GM23338 (cell line): Measurements from ENCODE around the gene POLA1. TPM values are rescaled to one million over a fixed set of nuclear protein-coding genes. Genes with fewer than 3 reads are reported as not detected.
A peak's percentile ranks its signal among the peaks of the same experiment; 100 is the strongest.

ENCODE experiments used
- ATAC-seq: fragments of 200-7000 bp; cut with Tn5 transposase; 3 replicates; pipeline ENCODE4 v1.9.1; 2020
- DNase-seq: peaks from one replicate; pipeline ENCODE4 v3.0.0-alpha.2; 2015; ENCODE audit warnings: low spot score
- H2AFZ ChIP-seq: fragments of 200-600 bp; sonication (generic); 2 replicates; pipeline ENCODE4 v1.8.0; 2016; ENCODE audit warnings: antibody characterized with exemption, mild to moderate bottlenecking, moderate library complexity
- H3F3A ChIP-seq: fragments of 200-600 bp; sonication (generic); replicated peaks from 2 replicates; pipeline ENCODE4 v1.8.0; 2017; ENCODE audit warnings: antibody characterized with exemption, mixed run types, low read depth
- H3K27ac ChIP-seq: fragments of 200-600 bp; sonication (generic); 2 replicates; pipeline ENCODE4 v1.6.1; 2016; ENCODE audit warnings: low read depth
- H3K27me3 ChIP-seq: fragments of 200-600 bp; sonication (generic); 2 replicates; pipeline ENCODE4 v1.8.0; 2016; ENCODE audit warnings: mild to moderate bottlenecking, mixed run types, moderate library complexity; ENCODE audit not compliant: insufficient read depth
- H3K36me3 ChIP-seq: fragments of 200-600 bp; sonication (generic); 2 replicates; pipeline ENCODE4 v1.8.0; 2016; ENCODE audit warnings: mild to moderate bottlenecking; ENCODE audit not compliant: insufficient read depth
- H3K4me1 ChIP-seq: fragments of 200-600 bp; sonication (generic); 2 replicates; pipeline ENCODE4 v1.8.0; 2016; ENCODE audit warnings: mild to moderate bottlenecking, moderate library complexity; ENCODE audit not compliant: insufficient read depth
- H3K4me2 ChIP-seq: fragments of 200-600 bp; sonication (generic); 2 replicates; pipeline ENCODE4 v1.7.1; 2017; ENCODE audit warnings: mixed run types
- H3K4me3 ChIP-seq: fragments of 200-600 bp; sonication (generic); 2 replicates; pipeline ENCODE4 v1.6.1; 2016; ENCODE audit warnings: mixed run types
- H3K79me2 ChIP-seq: fragments of 200-600 bp; sonication (generic); replicated peaks from 2 replicates; pipeline ENCODE4 v1.8.0; 2017; ENCODE audit warnings: mild to moderate bottlenecking; ENCODE audit not compliant: insufficient read depth
- H3K9me2 ChIP-seq: fragments of 200-600 bp; sonication (generic); 2 replicates; pipeline ENCODE4 v1.8.0; 2017; ENCODE audit not compliant: insufficient read depth
- H4K20me1 ChIP-seq: fragments of 200-600 bp; sonication (generic); replicated peaks from 2 replicates; pipeline ENCODE4 v1.8.0; 2017; ENCODE audit warnings: mild to moderate bottlenecking; ENCODE audit not compliant: insufficient read depth
- H3K27ac Mint-ChIP-seq: 2 replicates; pipeline ENCODE4 v1.8.0; 2020; ENCODE audit warnings: inconsistent platforms, mild to moderate bottlenecking, moderate library complexity, mixed read lengths
- H3K27me3 Mint-ChIP-seq: 3 replicates; pipeline ENCODE4 v1.8.0; 2022; ENCODE audit warnings: low read depth, mild to moderate bottlenecking, moderate library complexity, mixed read lengths, inconsistent platforms; ENCODE audit not compliant: insufficient read depth, poor library complexity
- H3K36me3 Mint-ChIP-seq: 3 replicates; pipeline ENCODE4 v1.8.0; 2021; ENCODE audit warnings: low read depth, mild to moderate bottlenecking, inconsistent platforms, moderate library complexity, mixed read lengths
- H3K4me1 Mint-ChIP-seq: 3 replicates; pipeline ENCODE4 v1.8.0; 2020; ENCODE audit warnings: mild to moderate bottlenecking, inconsistent platforms, mixed read lengths
- H3K4me3 Mint-ChIP-seq: 3 replicates; pipeline ENCODE4 v1.8.0; 2021; ENCODE audit warnings: moderate library complexity, mild to moderate bottlenecking, inconsistent platforms, mixed read lengths
- H3K9me3 Mint-ChIP-seq: 3 replicates; pipeline ENCODE4 v1.8.0; 2020; ENCODE audit warnings: moderate library complexity, mild to moderate bottlenecking, inconsistent platforms, mixed read lengths
- CREB1 ChIP-seq: fragments of 250-450 bp; sonication (Bioruptor Pico); IDR thresholded peaks from 2 replicates; pipeline ENCODE4 v1.5.0; 2020; ENCODE audit warnings: low read depth, mild to moderate bottlenecking, moderate library complexity
- ETS1 ChIP-seq: IDR thresholded peaks from 2 replicates; pipeline ENCODE4 v1.6.1; 2016; ENCODE audit warnings: antibody characterized with exemption
- EZH2 ChIP-seq: fragments of 200-600 bp; sonication (generic); IDR thresholded peaks from one replicate; pipeline ENCODE4 v1.8.0; 2017; ENCODE audit warnings: antibody characterized with exemption, mild to moderate bottlenecking, low read depth; ENCODE audit not compliant: unreplicated experiment
- NANOG ChIP-seq: IDR thresholded peaks from 2 replicates; pipeline ENCODE4 v1.6.1; 2016; ENCODE audit warnings: antibody characterized with exemption, borderline replicate concordance
- ZNF462 ChIP-seq: fragments of 250-450 bp; sonication (Bioruptor Pico); IDR thresholded peaks from 2 replicates; pipeline ENCODE4 v1.5.0; 2020; ENCODE audit warnings: mild to moderate bottlenecking, moderate library complexity
- polyA plus RNA-seq: library from polyadenylated mRNA; unstranded; fragments of >200 nt; fragmentation: Nextera tagmentation; extraction: Ambion mirVana; gene quantifications from 2 replicates; pipeline ENCODE4 v1.2.1, GENCODE V29; 2016
- total RNA-seq: library from RNA; depleted of rRNA; stranded (reverse); fragments of >200 nt; shearing (Covaris generic); gene quantifications from 2 replicates; pipeline ENCODE4 v1.2.3, GENCODE V29; 2014

POLA1 gene
- total and polyA plus RNA-seq, 2 experiments from 2014 or later: 12.6 to 36.6 TPM

- Histone ChIP-seq H3K36me3 (0 out of 2 replicates have a peak, but pooled peaks cover 5% of the 10 kb centered on the region), H3F3A (no peaks in the 10 kb centered on the region), H3K79me2 (peaks cover 55% of the 10 kb centered on the region), H3K27me3 (no peaks in the 10 kb centered on the region), H3K4me2 (peak overlapping the region; percentile 88), H4K20me1 (0 out of 2 replicates have a peak, but pooled peaks cover 4% of the 10 kb centered on the region), H3K27ac (no peak overlapping the region), H2AFZ (no peak overlapping the region), H3K4me3 (peak overlapping the region; percentile 83), H3K4me1 (peaks cover 4% of the 10 kb centered on the region; the same call in 1 of the 2 replicates), H3K9me2 (no peaks in the 10 kb centered on the region)
- ATAC-seq: no peak
- Mint-ChIP-seq H3K36me3 (peaks cover 2% of the 10 kb centered on the region; the same call in 2 of the 3 replicates), H3K9me3 (no peaks in the 10 kb centered on the region), H3K27me3 (peaks cover 3% of the 10 kb centered on the region), H3K27ac (peak overlapping the region; percentile 56; the same call in 1 of the 2 replicates), H3K4me1 (peaks cover 18% of the 10 kb centered on the region), H3K4me3 (peak overlapping the region; percentile 89)
- TF ChIP-seq EZH2 (no peak), NANOG (no peak), ZNF462 (no peak), CREB1 (CRISPR knock-in tag) (no peak), ETS1 (no peak)
- DNase-seq: no peak
These were observed 1.1 kb downstream of the POLA1 start for GRCh38 chrX:24694825-24695224.
